Measurements from ENCODE around the gene TSPEAR.

TSPEAR gene

DNA sequence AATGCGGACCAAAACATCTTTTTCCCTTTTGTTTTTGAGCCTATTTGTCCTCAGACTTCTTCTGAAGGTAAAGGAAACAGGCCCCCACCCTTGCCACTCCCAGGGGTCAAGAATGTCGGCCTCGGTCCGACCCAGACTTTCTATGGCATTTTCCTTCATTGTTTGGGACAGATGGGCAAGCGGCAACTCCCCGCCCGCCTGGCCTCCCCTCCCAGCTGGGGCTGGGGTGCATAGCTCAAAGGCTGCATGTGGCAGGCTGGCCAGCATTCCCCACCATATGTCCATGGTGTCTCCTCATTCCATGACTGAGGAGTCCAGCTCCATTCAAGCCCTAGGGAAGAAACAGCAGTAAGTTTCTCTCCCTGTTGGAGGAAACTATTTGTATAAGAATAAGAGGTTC is 29.4 kb upstream of the TSPEAR start:
- DNase-seq (ENCODE audit: low spot score) = no peak

DNA sequence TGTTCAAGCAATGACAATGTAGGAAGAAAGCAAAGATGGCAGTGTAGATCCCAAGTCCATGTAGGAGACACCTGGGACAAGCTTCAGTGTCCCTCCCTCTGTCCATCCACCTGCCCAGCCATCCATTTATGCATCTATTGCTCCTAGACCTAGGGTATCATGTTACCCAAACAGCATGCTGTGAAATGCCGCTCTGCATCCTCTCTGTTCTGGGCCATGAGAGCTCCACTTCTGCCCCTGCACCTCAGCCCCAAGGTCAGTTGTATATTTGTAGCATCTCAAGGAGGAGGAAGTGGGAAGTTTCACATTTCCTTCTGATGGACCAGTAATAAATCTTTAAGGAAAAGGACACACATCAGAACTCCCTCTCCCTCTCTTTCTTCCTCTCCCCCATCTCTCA is 27.9 kb upstream of the TSPEAR start:
- DNase-seq (ENCODE audit: low spot score) = no peak

DNA sequence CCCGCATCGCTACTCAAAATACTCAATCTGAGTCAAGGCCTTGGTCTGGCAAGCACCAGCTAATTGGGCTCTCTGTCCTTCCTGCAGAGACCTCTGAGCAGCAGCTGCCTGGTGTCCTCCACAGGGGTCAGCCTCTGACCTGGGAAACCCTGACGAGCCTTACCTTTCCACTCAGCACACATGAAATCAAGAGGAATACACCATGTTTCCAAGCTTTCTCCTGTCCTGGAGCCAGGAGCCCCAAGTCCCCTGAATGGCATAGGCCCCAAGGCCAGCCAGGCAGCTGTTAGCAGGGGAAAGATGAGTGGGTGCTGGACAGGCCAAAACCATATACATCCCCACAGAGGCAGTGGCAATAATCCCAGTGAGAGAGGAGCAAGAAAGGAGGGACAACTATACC is 27.2 kb upstream of the TSPEAR start:
- DNase-seq (ENCODE audit: low spot score) = no peak

DNA sequence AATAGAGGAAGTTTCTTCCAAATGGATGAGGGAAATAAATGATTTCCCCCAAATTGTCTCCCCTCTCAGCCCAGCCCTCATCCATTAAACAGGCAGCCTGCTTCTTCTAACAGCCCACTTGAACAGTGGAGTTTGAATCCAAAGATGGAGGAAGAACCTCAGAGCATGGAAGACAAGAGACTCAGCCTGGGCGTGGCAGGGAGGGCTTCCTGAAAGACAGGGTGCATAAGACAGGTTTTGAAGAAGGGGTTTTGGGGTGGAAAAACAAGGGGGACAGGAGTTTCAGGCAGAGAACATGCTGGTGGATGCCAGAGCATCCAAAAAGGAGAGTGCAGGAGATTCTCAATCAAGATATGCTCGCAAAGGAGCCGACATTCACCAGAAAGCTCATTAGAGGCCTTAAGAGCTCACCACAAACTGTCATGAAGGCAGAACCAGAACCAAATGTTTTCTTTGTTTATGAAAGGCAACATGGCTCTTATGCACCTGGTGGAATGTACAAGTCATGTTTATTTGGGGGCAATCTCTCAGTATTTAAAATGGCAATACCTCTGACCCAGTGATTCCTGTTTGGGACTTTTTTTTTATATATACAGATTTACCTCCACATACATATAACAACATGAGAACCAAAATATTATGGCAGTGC is 26.5 kb upstream of the TSPEAR start:
- DNase-seq (ENCODE audit: low spot score) = no peak

GRCh38 chr21:44736291-44737004 is 25.1 kb upstream of the TSPEAR start:
- DNase-seq (ENCODE audit: low spot score) = no peak

GRCh38 chr21:44735821-44736220 is 24.4 kb upstream of the TSPEAR start:
- DNase-seq (ENCODE audit: low spot score) = no peak

DNA sequence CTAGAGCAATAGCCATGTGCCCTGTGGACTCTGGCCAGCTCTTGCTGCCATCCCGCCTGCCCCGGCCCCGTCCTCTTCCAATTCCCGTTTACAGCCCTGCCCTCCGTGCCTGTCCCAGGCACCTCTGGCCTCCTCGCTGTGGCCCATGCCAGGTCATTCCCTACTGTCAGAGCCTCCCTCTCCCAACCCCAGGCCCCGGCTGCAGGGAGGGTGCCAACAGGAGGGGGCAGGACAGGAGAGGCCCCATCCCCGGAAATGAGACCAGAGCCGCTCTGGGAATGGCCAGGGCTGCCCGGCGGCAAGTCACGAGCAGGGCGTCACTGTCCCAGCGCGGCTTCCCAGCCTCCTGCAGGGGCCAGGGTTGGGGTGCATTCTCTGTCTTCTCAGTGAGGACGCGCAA is 23.5 kb upstream of the TSPEAR start:
- no peak for DNase-seq (ENCODE audit: low spot score)

- no peak for DNase-seq (ENCODE audit: low spot score)
Measured at GRCh38 chr21:44734026-44734745, 22.8 kb upstream of the TSPEAR start.

DNA sequence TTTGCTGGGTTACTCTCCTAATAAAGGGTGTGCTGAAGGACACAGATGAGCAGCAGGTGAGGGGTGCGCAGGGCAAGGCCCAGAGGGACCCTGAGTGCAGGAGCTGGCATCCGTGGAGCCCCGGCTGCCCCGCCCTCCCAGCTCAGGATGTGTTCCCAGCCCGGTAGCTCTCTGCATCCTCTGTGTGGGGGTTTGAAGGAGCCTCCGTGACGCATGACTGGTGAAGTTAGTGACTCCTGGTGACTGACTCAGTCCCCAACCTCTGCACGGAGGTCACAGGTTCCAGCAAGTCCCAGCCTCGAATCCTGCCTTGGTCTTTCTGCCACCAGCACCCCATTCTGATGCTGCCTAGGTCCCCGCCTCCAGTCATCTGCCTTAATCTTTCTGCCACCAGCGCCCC is 21.6 kb upstream of the TSPEAR start:
- DNase-seq (ENCODE audit: low spot score) = no peak

DNA sequence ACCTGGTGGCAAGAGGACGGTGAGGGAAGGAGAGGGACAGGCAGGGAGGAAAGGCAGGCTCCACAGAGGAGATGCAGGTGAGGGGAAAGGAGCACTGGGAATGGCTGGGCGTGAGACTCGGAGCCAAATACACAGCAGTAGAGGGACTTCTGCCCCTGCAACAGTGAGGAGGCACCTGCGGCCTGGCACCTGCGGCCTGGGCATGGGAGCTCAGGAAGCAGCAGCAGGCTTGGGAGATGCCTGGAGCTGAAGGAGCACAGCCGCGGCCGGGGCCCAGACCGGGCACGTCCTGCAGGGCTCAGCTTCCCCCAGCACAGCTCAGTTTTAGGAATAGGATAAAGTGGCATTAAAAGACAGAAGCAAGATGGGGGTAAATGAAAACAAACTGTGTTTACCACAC is 20.9 kb upstream of the TSPEAR start:
- no peak for DNase-seq (ENCODE audit: low spot score)

GRCh38 chr21:44730951-44731579 is 19.7 kb upstream of the TSPEAR start:
- DNase-seq (ENCODE audit: low spot score) = no peak

- DNase-seq (ENCODE audit: low spot score) = no peak
Measured at GRCh38 chr21:44730028-44730395, 18.6 kb upstream of the TSPEAR start.

- no peak for DNase-seq (ENCODE audit: low spot score)
Measured at GRCh38 chr21:44729336-44730027, 18.1 kb upstream of the TSPEAR start.

- DNase-seq (ENCODE audit: low spot score) = no peak
Measured at GRCh38 chr21:44728716-44729115, 17.3 kb upstream of the TSPEAR start.

DNA sequence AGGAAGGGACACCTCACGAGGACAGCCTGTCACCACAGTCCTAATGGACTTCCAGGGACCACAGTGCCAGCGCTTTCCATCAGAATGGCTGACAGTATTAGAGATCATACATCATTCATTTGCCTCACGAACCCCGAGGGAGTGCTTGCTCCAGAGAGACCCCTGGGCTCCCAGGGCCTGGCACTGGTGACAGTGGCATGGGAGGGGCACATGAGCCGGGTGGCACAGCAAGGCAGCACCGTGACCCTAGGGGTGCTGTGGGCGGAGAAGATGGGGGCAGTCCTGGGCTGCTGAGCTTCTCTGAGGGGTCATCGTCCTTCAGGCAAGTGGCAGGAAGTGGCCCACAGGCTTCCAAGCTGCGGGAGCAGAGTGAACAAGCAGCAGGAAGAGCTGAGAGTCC is 16.4 kb upstream of the TSPEAR start:
- DNase-seq (ENCODE audit: low spot score) = no peak

- DNase-seq (ENCODE audit: low spot score) = no peak
Measured at GRCh38 chr21:44727321-44727720, 15.9 kb upstream of the TSPEAR start.

DNA sequence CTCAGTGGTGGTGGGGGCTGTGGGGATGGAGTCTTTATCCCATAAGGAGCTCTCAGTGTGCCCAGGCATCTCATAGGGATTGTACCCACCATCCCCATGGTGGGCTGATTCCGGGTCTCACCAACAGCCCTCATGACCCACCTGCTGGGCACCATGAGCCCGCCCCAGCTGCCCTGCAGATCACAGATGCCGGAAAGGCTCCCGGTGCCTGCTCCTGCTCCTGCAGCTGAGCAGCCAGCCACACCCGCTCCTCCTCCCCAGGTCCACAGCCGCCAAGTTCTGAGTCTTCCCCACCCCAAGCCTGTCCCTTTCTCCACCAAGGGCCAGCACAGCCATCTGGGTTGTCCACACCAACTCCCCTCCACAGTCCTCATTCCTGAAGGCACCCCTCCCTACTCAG is 15.5 kb upstream of the TSPEAR start:
- DNase-seq (ENCODE audit: low spot score) = no peak

- DNase-seq (ENCODE audit: low spot score) = no peak
Measured at GRCh38 chr21:44724926-44725325, 13.6 kb upstream of the TSPEAR start.

DNA sequence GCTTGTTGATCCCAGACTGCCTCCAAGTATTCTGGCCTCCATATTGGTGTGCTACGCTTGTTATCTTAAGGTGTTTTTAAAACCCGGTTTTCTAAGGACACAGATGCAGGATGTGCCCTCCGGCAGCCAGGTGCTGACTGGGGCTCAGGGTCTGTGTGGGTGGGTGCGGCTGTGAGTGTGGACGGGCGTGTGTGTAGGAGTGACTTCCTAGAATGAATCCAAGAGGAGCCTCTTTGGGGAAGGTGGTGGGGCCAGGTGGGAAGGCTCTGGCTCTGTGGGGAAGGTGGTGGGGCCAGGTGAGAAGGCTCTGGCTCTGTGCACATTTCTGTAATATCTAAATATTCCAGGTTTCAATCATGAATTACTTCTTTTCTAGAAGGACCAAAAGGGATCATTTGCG is 12.8 kb upstream of the TSPEAR start:
- DNase-seq (ENCODE audit: low spot score) = no peak

DNA sequence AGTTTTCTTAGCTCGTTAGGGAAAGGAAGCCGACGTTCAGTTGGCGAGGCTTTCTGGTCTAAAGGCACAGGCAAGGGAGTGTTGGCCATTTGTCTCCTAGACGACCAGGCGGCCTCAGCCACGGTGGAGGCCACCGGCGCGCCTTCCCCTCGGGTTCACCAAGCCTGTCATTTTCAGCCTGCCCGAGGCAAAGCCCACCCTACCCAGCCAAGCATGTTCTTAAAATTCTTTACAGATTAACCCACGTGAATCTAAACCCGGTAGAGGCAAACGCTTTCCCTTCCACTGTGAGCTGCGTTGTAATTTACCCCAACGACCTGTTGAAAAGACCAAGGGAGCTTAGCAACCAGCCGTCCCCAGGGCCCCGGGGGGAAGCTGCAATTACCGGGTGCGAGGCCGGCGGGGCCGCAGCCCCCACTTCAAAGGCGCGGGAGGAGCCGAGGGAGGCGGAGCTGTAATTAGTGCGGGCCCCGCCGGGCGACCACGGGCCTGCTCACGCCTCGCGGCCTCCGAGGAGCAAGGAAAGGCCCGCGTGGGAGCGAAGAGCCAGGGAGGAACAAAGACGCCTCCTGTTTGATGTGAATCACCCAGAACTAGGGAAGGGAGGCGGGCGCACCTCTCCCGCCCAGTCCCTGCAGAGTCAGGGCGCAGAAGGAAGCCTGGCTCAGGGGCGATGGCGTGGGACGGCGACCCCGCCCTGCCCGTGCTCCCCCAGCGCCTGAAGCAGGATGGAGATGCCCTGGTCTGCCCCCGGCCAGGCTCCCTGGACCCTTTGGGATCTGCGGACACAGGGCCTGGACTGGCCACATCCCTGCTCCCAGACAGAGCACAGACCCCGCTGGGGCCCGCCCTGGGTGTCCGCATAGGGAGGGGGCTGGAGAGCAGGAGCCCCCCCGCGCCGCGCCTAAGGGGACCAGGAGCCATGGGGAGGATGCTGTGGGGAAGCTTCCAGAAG is 12.1 kb upstream of the TSPEAR start:
- DNase-seq (ENCODE audit: low spot score) = no peak

GRCh38 chr21:44722731-44723130 is 11.4 kb upstream of the TSPEAR start:
- DNase-seq (ENCODE audit: low spot score) = no peak
